ENCODE data around the gene CDK14. TPM values are rescaled to one million over a fixed set of nuclear protein-coding genes. Genes with fewer than 3 reads are reported as not detected.

Gene CDK14
- total RNA-seq, 3 donors from 2014 or later: 0.71 to 1.1 (median 0.95) TPM

DNA sequence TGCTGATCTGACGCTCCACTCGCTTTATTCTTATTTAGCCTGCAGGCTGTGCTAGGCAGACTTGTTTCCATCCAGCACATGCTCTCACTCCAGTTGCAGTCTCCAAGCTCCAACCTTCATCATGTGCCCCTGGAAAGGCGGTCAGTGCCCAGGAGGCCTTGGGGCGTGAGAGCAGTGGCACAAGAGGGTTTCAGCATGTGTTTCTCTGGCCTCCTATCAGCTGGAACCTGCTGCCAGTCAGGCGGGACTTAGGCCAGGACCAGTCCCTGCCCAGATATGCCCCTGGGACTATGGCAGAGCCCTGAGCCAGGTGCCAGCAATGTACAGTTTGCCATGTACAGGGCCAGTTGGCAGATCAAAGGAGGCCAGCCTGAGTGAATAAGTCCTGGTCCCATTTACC, 337.9 kb downstream of the CDK14 start:
- H3K4me1 Mint-ChIP-seq (ENCODE audit: low read depth): no peaks in the 10 kb centered on the region
- no peak overlapping the region for H3K4me3 Mint-ChIP-seq
- no peaks in the 10 kb centered on the region for H3K27me3 Mint-ChIP-seq (ENCODE audit: low read depth)
- H3K36me3 Mint-ChIP-seq (ENCODE audit: insufficient read depth): no peaks in the 10 kb centered on the region
- H3K9me3 Mint-ChIP-seq: no peaks in the 10 kb centered on the region
- DNase-seq: no peak
- ATAC-seq: no peak

DNA sequence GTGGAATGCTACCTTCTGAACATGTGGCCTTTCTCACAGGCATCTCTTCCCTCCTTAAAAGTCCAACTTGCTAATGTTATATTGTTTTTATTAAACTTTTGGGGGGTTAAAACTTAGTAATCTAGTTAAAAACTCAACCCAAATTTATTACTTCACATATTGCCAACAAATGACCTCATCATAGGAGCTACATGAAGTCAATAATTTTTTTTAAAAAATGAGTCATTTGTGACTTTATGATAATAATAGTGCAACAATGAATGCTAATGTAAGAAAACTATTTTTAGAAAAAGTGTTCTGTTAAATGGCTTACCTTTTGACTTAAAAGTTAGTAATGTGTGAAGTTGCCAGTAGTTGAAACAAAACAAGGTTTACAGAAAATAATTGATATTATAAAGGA, 342.2 kb downstream of the CDK14 start:
- Mint-ChIP-seq H3K4me1 (ENCODE audit: low read depth) (no peaks in the 10 kb centered on the region), H3K4me3 (no peak overlapping the region), H3K27me3 (ENCODE audit: low read depth) (no peaks in the 10 kb centered on the region), H3K9me3 (no peaks in the 10 kb centered on the region), H3K36me3 (ENCODE audit: insufficient read depth) (no peaks in the 10 kb centered on the region)
- ATAC-seq (no peak), DNase-seq (no peak)

GRCh38 chr7:90939666-90940065, 343.5 kb downstream of the CDK14 start:
- Mint-ChIP-seq H3K9me3 (no peaks in the 10 kb centered on the region), H3K4me3 (no peak overlapping the region), H3K36me3 (ENCODE audit: insufficient read depth) (no peaks in the 10 kb centered on the region), H3K4me1 (ENCODE audit: low read depth) (no peaks in the 10 kb centered on the region), H3K27me3 (ENCODE audit: low read depth) (no peaks in the 10 kb centered on the region)
- no peak for ATAC-seq
- no peak for DNase-seq

DNA sequence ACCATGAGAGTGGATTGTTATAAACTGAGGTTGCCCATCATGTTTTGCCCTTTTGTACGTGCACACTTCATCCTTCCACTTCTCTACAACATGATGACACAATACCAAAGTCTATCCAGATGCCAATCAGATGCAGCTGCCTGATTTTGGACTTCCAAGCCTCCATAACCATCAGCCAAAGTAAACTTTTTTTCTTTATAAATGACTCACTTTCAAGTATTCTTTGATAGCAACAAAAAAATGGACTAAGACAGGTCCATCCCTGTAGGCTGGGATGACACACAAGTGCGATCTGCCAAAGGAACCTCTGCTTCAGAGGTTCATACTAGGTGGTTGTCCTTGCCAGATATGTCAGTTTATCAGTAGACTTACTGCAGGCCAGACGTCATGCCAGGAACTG, 347.9 kb downstream of the CDK14 start:
- Mint-ChIP-seq H3K4me3 (no peak overlapping the region), H3K4me1 (ENCODE audit: low read depth) (no peaks in the 10 kb centered on the region), H3K27me3 (ENCODE audit: low read depth) (no peaks in the 10 kb centered on the region), H3K9me3 (no peaks in the 10 kb centered on the region), H3K36me3 (ENCODE audit: insufficient read depth) (no peaks in the 10 kb centered on the region)
- DNase-seq: no peak
- ATAC-seq: no peak

DNA sequence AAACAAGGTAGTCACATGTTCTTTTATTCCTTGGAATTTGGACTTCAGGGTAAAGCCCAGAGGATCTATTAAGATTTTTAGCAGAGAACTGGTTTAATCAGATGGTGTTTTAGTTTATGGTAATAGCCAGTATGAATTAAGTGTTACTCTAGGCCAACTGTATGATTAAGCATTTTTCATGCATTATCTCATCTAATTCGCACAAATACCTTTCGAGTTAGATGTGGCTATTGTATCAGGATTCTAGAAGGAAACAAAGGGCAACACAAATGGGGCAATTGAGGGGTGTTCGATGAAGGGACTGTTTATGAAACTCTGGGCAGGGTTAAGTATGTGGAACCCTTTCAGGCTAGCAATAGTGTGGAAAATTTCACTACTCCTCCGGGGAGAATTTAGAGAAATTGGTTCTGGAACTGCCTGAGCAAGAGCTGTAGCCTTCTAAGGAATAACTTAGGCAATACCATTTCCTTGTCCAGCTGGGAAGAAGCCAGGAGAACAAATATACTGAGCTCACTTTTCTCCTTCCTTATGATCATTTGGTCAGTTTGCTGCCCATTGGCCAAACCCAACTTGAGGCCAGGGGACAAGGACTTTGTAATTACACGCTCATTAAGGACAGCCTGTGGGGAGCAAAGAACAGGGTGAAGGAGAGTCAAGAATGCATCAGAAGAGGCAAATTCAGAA, 349.1 kb downstream of the CDK14 start:
- Mint-ChIP-seq H3K9me3 (no peaks in the 10 kb centered on the region), H3K27me3 (ENCODE audit: low read depth) (no peaks in the 10 kb centered on the region), H3K4me1 (ENCODE audit: low read depth) (no peaks in the 10 kb centered on the region), H3K36me3 (ENCODE audit: insufficient read depth) (no peaks in the 10 kb centered on the region), H3K4me3 (no peak overlapping the region)
- no peak for DNase-seq
- no peak for ATAC-seq

- ATAC-seq (no peak), DNase-seq (no peak)
- H3K9me3 Mint-ChIP-seq: no peaks in the 10 kb centered on the region
- no peaks in the 10 kb centered on the region for H3K4me1 Mint-ChIP-seq (ENCODE audit: low read depth)
- no peak overlapping the region for H3K4me3 Mint-ChIP-seq
- no peaks in the 10 kb centered on the region for H3K36me3 Mint-ChIP-seq (ENCODE audit: insufficient read depth)
- no peaks in the 10 kb centered on the region for H3K27me3 Mint-ChIP-seq (ENCODE audit: low read depth)
Observed at GRCh38 chr7:90946730-90947501, 350.8 kb downstream of the CDK14 start.

GRCh38 chr7:90948085-90948484, 352.0 kb downstream of the CDK14 start:
- ATAC-seq: no peak
- no peaks in the 10 kb centered on the region for H3K27me3 Mint-ChIP-seq (ENCODE audit: low read depth)
- DNase-seq: no peak

GRCh38 chr7:90951229-90951628, 355.1 kb downstream of the CDK14 start:
- Mint-ChIP-seq H3K4me1 (ENCODE audit: low read depth) (no peaks in the 10 kb centered on the region), H3K36me3 (ENCODE audit: insufficient read depth) (no peaks in the 10 kb centered on the region), H3K27me3 (ENCODE audit: low read depth) (no peaks in the 10 kb centered on the region), H3K4me3 (no peak overlapping the region), H3K9me3 (no peaks in the 10 kb centered on the region)
- ATAC-seq (no peak), DNase-seq (no peak)

More at GRCh38 chr7:90948085-90948484, 352.0 kb downstream of the CDK14 start:
- H3K9me3 Mint-ChIP-seq: no peaks in the 10 kb centered on the region
- H3K4me3 Mint-ChIP-seq: no peak overlapping the region
- no peaks in the 10 kb centered on the region for H3K36me3 Mint-ChIP-seq (ENCODE audit: insufficient read depth)
- H3K4me1 Mint-ChIP-seq (ENCODE audit: low read depth): no peaks in the 10 kb centered on the region

GRCh38 chr7:90951986-90952954, 356.1 kb downstream of the CDK14 start:
- DNase-seq: no peak
- Mint-ChIP-seq H3K4me1 (ENCODE audit: low read depth) (no peaks in the 10 kb centered on the region), H3K36me3 (ENCODE audit: insufficient read depth) (no peaks in the 10 kb centered on the region), H3K9me3 (no peaks in the 10 kb centered on the region), H3K27me3 (ENCODE audit: low read depth) (no peaks in the 10 kb centered on the region), H3K4me3 (no peak overlapping the region)
- no peak for ATAC-seq

- Mint-ChIP-seq H3K9me3 (no peaks in the 10 kb centered on the region), H3K4me1 (ENCODE audit: low read depth) (no peaks in the 10 kb centered on the region), H3K36me3 (ENCODE audit: insufficient read depth) (no peaks in the 10 kb centered on the region), H3K4me3 (no peak overlapping the region), H3K27me3 (ENCODE audit: low read depth) (no peaks in the 10 kb centered on the region)
- ATAC-seq: no peak
- no peak for DNase-seq
Observed at GRCh38 chr7:90955641-90956207, 359.6 kb downstream of the CDK14 start.

- no peak overlapping the region for H3K4me3 Mint-ChIP-seq
- ATAC-seq (no peak), DNase-seq (no peak)
- H3K36me3 Mint-ChIP-seq (ENCODE audit: insufficient read depth): no peaks in the 10 kb centered on the region
- H3K27me3 Mint-ChIP-seq (ENCODE audit: low read depth): no peaks in the 10 kb centered on the region
- no peaks in the 10 kb centered on the region for H3K9me3 Mint-ChIP-seq
- no peaks in the 10 kb centered on the region for H3K4me1 Mint-ChIP-seq (ENCODE audit: low read depth)
Observed at GRCh38 chr7:90957883-90958282, 361.8 kb downstream of the CDK14 start.

GRCh38 chr7:90958647-90959046, 362.5 kb downstream of the CDK14 start:
- ATAC-seq (no peak), DNase-seq (no peak)
- Mint-ChIP-seq H3K9me3 (peaks cover 4% of the 10 kb centered on the region), H3K36me3 (ENCODE audit: insufficient read depth) (no peaks in the 10 kb centered on the region), H3K4me1 (ENCODE audit: low read depth) (no peaks in the 10 kb centered on the region), H3K4me3 (no peak overlapping the region), H3K27me3 (ENCODE audit: low read depth) (no peaks in the 10 kb centered on the region)

- no peaks in the 10 kb centered on the region for H3K27me3 Mint-ChIP-seq (ENCODE audit: low read depth)
- DNase-seq: no peak
- H3K36me3 Mint-ChIP-seq (ENCODE audit: insufficient read depth): no peaks in the 10 kb centered on the region
- no peaks in the 10 kb centered on the region for H3K4me1 Mint-ChIP-seq (ENCODE audit: low read depth)
- H3K9me3 Mint-ChIP-seq: peaks cover 4% of the 10 kb centered on the region
- ATAC-seq: peak; percentile 40 to 48
- no peak overlapping the region for H3K4me3 Mint-ChIP-seq
Observed at GRCh38 chr7:90961037-90961725, 365.1 kb downstream of the CDK14 start.

- Mint-ChIP-seq H3K4me1 (ENCODE audit: low read depth) (no peaks in the 10 kb centered on the region), H3K4me3 (no peak overlapping the region), H3K9me3 (peaks cover 4% of the 10 kb centered on the region), H3K27me3 (ENCODE audit: low read depth) (no peaks in the 10 kb centered on the region), H3K36me3 (ENCODE audit: insufficient read depth) (no peaks in the 10 kb centered on the region)
- DNase-seq (no peak), ATAC-seq (no peak)
Observed at GRCh38 chr7:90965211-90965610, 369.1 kb downstream of the CDK14 start.

Data from activated T-cell treated with anti-CD3 and anti-CD28 coated beads, Interleukin-2, amount 50 U/mL, for 4 hours (primary cell).